GM23338 (cell line): ENCODE results near the gene TPRX1.

Source experiments
- CREB1 ChIP-seq: fragments of 250-450 bp; sonication (Bioruptor Pico); IDR thresholded peaks from 2 replicates; pipeline ENCODE4 v1.5.0; 2020; ENCODE audit warnings: low read depth, mild to moderate bottlenecking, moderate library complexity
- EZH2 ChIP-seq: fragments of 200-600 bp; sonication (generic); IDR thresholded peaks from one replicate; pipeline ENCODE4 v1.8.0; 2017; ENCODE audit warnings: antibody characterized with exemption, mild to moderate bottlenecking, low read depth; ENCODE audit not compliant: unreplicated experiment
- EZH2phosphoT487 ChIP-seq: fragments of 200-600 bp; sonication (generic); IDR thresholded peaks from one replicate; pipeline ENCODE4 v1.8.1; 2018; ENCODE audit warnings: antibody characterized with exemption; ENCODE audit not compliant: unreplicated experiment
- JUNB ChIP-seq: IDR thresholded peaks from one replicate; pipeline ENCODE4 v1.6.1; 2016; ENCODE audit warnings: antibody characterized with exemption; ENCODE audit not compliant: unreplicated experiment
- NANOG ChIP-seq: IDR thresholded peaks from 2 replicates; pipeline ENCODE4 v1.6.1; 2016; ENCODE audit warnings: antibody characterized with exemption, borderline replicate concordance
- POLR2AphosphoS5 ChIP-seq: IDR thresholded peaks from 2 replicates; pipeline ENCODE4 v1.6.1; 2016; ENCODE audit warnings: antibody characterized with exemption, low read depth
- REST ChIP-seq: IDR thresholded peaks from one replicate; pipeline ENCODE4 v1.6.1; 2018; ENCODE audit warnings: antibody characterized with exemption; ENCODE audit not compliant: unreplicated experiment
- STAT1 ChIP-seq: IDR thresholded peaks from one replicate; pipeline ENCODE4 v1.6.1; 2016; ENCODE audit warnings: antibody characterized with exemption; ENCODE audit not compliant: unreplicated experiment
- ZNF114 ChIP-seq: fragments of 250-450 bp; sonication (Bioruptor Pico); IDR thresholded peaks from 2 replicates; pipeline ENCODE4 v1.5.0; 2020; ENCODE audit warnings: mild to moderate bottlenecking, moderate library complexity
- ZNF331 ChIP-seq: fragments of 250-450 bp; sonication (Bioruptor Pico); IDR thresholded peaks from 2 replicates; pipeline ENCODE4 v1.5.0; 2020; ENCODE audit warnings: low read depth, mild to moderate bottlenecking, moderate library complexity
- TF ChIP-seq, protein P1 (sequence below), 2 experiments: fragments of 200-600 bp in 1 of 2; sonication (generic) in 1 of 2; conservative IDR thresholded peaks; 2 replicates each; pipeline versions ENCODE4 v1.5.1 to v1.6.1; 2016 to 2017; ENCODE audit warnings: antibody characterized with exemption in 2 of 2, low read depth in 2 of 2, mild to moderate bottlenecking in 2 of 2, moderate library complexity in 1 of 2
- TF ChIP-seq, protein P2 (sequence below): IDR thresholded peaks from 2 replicates; pipeline ENCODE4 v1.6.1; 2016; ENCODE audit warnings: antibody characterized with exemption

- TF ChIP-seq, protein P1, sequence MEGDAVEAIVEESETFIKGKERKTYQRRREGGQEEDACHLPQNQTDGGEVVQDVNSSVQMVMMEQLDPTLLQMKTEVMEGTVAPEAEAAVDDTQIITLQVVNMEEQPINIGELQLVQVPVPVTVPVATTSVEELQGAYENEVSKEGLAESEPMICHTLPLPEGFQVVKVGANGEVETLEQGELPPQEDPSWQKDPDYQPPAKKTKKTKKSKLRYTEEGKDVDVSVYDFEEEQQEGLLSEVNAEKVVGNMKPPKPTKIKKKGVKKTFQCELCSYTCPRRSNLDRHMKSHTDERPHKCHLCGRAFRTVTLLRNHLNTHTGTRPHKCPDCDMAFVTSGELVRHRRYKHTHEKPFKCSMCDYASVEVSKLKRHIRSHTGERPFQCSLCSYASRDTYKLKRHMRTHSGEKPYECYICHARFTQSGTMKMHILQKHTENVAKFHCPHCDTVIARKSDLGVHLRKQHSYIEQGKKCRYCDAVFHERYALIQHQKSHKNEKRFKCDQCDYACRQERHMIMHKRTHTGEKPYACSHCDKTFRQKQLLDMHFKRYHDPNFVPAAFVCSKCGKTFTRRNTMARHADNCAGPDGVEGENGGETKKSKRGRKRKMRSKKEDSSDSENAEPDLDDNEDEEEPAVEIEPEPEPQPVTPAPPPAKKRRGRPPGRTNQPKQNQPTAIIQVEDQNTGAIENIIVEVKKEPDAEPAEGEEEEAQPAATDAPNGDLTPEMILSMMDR (conservative IDR thresholded peaks at IDR 0.05; ENCODE audit: low read depth in 2 of 2), result no peak
- TF ChIP-seq EZH2 (no peak), POLR2AphosphoS5 (0 out of 2 replicates have a peak, but pooled peaks have one; percentile 26), REST (no peak), STAT1 (no peak), CREB1 (CRISPR knock-in tag) (no peak), EZH2phosphoT487 (no peak), ZNF331 (no peak), JUNB (no peak), NANOG (no peak), ZNF114 (CRISPR knock-in tag) (no peak)
- TF ChIP-seq, protein P2, sequence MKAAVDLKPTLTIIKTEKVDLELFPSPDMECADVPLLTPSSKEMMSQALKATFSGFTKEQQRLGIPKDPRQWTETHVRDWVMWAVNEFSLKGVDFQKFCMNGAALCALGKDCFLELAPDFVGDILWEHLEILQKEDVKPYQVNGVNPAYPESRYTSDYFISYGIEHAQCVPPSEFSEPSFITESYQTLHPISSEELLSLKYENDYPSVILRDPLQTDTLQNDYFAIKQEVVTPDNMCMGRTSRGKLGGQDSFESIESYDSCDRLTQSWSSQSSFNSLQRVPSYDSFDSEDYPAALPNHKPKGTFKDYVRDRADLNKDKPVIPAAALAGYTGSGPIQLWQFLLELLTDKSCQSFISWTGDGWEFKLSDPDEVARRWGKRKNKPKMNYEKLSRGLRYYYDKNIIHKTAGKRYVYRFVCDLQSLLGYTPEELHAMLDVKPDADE, result no peak
Observed at GRCh38 chr19:47752440-47753211, 51.7 kb downstream of the TPRX1 start.
